COLO829 (cell line): ENCODE data around the gene SCLT1.

Experiments
- DNase-seq: peaks from one replicate; pipeline ENCODE4 v3.0.0; 2012; ENCODE audit warnings: low spot score

SCLT1 gene

DNA sequence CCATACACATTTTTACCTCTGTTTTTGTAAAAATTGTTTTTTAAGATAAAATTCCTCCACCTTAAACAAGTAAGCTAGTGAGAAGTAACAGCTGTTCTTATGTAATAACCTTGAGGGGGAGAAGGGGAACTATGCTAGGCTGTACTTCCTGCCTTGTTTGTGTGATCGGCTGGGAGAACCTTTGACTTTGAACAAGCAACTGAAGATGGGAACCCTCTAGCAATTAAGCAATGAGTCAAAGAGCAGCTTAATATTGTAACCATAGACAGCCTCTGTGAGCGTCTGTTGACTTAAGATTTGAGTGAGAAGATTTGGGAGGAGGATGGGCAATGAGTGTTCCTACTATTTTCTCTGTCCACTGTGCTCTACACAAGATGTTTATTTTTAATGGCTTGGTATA is 135.1 kb downstream of the SCLT1 start:
- no peak for DNase-seq

DNA sequence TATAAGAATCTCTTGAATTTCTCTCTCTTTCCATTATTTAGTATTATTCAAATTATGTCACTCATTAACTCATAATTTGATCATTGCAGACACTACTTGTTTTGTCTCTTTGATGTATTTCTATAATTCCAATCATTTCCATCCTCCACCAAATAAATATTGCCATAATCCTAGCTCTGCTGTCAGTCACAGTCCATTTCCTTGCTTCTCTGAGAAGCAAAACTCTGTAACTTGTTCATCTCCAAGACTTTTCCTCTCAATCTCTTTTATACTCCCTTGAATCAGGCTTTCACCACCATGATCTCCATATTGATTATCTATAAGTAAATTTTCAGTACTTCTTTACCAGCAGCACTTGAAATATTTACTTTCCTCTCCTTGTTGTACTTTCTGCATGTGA is 135.9 kb downstream of the SCLT1 start:
- DNase-seq, result no peak

DNA sequence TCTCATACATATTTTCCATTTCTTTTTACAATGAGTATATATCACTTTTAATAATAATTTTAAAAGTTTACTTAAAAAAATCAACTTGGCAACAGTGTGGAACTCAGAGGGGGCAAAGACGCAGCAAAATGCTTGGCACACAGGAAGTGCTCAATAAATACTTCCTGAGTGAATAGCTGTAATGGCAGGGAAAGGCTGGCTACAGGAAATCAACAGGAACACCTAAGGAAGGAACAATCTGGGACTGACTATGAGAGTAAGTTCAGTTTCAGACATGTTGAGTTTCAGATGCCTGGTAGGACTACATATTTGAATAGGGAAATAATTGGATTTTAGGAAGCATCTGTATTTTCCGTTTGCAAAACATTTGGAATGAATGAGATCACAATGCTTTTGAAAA is 137.6 kb downstream of the SCLT1 start:
- no peak for DNase-seq

- no peak for DNase-seq
Measured at GRCh38 chr4:128954941-128955340, 138.4 kb downstream of the SCLT1 start.

DNA sequence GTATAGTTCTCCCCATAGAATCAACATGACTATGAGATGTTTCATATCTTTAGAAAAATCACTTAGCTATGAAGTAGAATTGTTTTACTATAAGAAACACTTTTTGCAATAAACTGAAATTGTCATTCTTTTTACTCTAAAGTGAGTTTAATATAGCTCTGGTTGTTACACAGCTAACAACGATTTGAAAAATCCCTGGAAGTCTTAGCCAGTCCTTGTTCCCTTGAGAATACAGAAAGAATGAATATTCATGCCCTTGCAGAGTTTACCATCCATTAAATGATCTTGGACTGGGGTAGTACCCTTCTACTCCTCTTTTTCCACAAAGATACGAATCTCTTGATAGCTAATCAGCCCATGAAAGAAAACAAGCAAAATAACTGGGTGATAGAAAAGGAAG is 142.0 kb downstream of the SCLT1 start:
- DNase-seq, result no peak

GRCh38 chr4:128950796-128951195 is 142.5 kb downstream of the SCLT1 start:
- no peak for DNase-seq

DNA sequence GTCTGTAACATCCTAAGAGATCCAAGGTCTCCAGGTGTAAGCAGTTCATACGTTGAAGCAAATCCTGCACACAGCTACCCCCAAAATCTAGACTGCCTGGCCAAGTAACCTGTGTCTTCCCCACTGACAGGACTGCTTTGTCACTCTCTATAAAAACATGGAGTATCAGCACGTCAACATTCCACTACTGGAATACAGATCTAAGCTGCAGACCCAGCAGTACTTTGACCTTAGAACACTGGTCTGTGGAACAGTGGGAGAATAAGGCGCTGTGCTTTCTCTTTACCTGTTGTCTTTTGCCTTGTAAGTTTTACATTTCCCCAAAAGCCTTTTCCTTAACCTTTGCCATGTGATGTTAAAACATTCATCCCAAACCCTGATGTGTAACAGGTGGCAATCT is 146.4 kb downstream of the SCLT1 start:
- no peak for DNase-seq

DNA sequence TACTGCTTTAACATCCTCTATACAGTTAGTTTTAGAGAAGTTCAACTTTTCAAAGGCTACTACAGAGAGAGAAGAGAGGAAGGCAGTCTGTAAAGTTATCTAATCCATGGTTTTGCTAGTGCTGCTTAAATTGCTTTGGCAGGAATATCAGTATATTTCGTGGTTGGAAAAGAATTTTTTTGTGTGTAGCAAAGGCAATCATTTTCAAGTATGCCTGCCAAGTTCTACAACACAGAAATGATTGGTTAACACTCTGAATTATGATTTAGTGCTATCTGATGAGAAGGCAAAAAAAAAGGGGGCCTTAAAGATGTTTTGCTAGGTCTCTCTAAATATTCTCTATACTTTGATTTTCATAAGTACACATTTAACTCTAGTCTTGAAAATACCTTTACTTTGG is 150.7 kb downstream of the SCLT1 start:
- DNase-seq, result no peak

DNA sequence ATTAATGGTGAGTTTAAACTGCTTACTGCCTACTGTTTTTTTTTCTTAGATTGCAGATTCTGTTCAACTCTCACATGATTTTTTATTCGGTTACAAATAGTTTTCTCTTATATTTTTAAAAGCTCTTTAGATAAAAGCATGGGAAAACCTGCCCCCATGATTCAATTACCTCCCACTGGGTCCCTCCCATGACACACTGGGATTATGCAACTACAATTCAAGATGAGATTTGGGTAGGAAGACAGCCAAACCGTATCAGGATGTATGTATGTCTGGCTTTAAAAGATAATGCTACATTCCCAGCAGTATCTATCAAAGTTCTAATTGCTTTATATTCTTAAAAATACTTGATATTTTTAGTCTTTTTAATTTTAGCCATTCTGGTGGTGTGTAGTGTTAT is 152.4 kb downstream of the SCLT1 start:
- no peak for DNase-seq

DNA sequence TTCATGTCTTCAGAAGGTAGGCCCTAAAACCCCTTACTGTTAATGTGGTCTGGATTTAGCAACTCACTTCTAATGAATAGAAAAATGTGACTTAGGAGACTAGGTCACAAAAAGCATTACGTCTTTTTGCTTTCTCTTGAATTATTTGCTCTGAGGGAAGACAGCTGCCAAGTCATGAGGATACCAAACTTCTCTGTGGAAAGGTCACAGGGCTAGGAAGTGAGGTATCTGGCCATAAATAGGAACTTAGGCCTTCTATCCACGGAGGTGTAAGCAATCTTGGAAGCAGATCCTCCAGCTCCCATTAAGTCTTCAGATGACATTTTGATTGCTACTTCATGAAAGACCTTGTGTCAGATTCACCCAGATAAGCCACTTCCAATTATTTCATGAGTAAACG is 163.3 kb downstream of the SCLT1 start:
- no peak for DNase-seq

DNA sequence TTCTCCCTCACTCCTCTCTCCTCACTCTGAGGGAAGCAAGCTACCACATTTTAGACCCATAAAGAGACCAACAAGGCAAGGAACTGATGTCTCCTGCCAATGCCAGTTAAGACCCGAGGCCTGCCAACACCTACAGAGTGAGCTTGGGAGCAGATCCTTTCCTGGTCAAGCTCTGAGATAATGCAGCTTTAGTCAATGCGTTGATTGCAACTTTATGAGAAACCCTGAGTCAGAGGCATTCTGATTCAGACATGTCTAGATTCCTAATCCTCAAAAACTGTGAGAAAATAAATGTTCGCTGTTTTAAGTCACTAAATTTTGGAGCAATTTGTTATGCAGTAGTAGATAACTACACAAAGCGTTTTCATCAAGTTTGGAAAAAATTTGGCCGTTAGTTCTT is 168.4 kb downstream of the SCLT1 start:
- DNase-seq, result no peak

GRCh38 chr4:128921954-128922353 is 171.4 kb downstream of the SCLT1 start:
- no peak for DNase-seq

- DNase-seq, result no peak
Measured at GRCh38 chr4:128917781-128918180, 175.6 kb downstream of the SCLT1 start.

- no peak for DNase-seq
Measured at GRCh38 chr4:128916832-128917231, 176.5 kb downstream of the SCLT1 start.

DNA sequence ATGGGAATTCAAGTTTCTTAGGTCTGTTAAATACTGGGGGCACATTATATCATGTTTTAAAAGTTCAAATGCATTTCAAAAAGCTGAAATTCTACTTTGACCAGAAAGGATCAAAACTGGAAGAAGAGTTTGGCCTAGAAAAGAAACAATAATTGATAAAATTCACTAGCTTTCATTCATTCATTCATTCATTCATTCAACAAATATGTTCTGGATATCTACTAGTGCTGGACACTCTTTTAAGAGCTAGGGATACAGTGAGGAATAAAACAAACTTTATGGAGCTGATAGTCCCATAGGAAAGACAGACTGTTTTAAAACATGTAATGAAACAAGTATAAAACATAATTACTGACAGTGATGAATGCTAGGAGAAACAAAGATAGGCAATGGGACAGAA is 177.8 kb downstream of the SCLT1 start:
- no peak for DNase-seq

DNA sequence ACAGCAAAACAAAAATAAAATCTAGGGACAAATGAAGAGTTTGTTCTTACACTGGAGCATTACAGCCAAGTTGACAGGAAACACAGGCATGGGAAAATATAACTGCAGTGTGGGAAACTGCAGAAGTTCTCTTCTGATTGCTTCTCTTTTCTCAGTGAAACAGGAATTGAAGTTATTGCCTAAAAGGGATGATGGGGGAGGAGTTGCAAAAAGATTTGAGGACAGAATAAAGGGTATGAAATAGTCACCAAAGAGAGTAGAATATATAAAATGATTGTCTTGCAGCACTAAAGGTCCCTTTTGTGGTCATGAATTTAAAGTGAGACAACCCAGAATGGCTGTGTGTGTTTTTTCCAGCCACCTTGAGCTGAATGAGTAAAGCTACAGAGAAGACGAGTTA is 180.1 kb downstream of the SCLT1 start:
- no peak for DNase-seq

DNA sequence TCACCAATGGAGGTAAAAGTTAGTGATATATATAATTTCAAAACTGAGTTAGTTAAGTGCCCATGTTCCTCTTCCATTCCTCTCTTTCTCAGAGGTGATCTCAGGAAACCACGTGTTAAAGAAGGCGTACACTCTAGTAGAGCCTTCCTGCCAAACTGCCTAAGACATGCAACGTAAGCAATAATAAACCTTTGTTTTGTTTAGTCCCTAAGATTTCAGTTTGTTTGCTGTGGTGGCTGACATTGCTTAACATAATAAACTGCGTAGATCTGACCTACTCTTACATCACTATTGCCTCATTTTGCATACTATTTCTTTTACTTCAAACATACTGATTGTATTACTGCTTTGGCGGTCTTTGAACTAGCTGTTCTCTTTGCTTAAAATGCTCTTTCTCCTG is 184.6 kb downstream of the SCLT1 start:
- no peak for DNase-seq

DNA sequence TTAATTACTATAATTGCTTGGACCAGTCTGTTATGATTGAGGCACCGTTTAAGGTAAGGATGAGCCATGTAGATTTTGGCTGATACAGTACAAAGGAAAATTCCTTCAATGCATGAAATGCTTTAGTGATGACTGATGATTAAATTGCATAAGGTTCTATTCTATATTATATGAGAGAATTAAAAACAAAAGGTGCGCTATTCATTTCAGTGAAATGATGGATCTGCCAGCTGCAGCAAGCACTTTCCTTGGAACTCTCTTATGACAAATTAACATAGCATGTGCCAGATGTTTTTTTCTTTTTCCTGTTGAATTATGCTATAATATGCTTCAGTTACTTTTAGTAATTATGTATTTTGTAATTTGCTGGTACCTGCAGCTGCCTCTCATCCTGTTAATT is 185.4 kb downstream of the SCLT1 start:
- no peak for DNase-seq

DNA sequence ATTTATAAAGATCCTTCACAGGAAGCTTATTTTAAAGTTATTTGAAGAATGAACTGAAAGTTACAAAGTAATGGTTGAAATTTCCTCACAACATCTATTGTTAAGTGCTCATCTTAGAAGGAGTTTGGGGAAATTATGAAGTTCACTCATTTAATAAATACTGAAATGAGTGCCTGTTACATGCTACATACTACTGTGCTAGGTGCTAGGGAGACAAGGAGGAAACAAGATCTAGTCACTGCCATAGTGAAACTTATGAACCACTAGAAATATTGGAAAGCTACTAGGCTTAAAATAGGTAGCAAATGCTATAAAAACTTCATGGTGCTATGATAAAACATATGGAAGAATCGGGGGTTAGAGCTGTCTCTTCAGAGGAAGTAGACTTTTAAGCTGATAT is 186.8 kb downstream of the SCLT1 start:
- DNase-seq, result no peak

- no peak for DNase-seq
Measured at GRCh38 chr4:128904821-128905220, 188.5 kb downstream of the SCLT1 start.

DNA sequence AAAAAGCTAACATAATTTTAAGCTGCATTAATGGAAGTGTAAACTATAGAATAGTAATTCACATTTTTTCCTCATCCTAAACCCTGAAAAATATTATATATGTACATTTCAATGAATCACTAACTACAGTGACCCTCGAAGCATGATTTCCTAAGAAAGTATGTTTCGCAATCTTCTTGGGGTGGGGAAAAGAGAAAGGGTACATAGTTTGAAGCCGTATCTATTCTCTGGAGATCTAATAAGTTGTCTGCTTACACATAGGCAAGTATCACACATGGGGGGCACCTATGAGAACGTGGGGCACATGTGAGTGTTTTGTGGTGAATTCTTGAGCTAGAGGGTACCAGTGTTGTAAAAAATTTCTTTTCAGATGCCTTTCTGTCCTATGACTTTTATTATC is 212.7 kb downstream of the SCLT1 start:
- no peak for DNase-seq

DNA sequence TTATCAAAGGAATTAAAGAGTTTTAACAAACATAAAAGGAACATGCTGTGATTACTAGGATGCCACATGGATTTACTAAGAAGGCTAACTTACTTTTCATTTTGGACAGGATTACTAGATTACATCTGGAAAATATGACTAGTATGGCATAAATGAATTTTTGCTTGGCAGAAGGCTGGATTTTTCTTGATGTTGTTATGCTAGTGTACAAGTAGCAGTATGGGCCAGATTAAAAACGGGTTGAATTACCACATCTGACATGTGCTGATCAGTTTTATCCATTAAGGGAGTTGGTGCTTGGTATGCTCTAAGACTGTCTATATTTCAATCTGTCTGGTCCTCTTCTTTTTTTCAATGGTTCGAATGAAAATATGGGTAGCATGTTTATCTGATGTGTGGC is 213.4 kb downstream of the SCLT1 start:
- DNase-seq, result no peak

DNA sequence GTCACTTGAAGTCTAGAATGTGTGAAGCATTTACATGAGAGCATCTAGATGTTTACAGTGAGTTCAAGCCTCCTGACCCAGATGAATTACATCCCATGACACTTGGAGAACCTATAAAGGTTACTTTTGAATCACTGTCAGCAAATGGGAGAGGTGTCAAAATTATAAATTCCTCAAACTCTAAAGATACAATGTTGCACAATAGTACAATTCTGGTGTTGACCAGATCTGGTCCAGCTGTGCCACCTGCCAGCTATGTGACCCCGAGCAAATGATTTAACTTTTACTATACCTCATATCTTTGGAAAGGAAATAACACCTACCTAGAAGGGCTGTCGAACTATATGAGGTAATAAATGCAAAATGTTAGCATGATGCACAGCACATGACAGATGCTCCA is 214.1 kb downstream of the SCLT1 start:
- DNase-seq, result no peak

GRCh38 chr4:128877934-128878333 is 215.4 kb downstream of the SCLT1 start:
- no peak for DNase-seq

GRCh38 chr4:128876200-128876599 is 217.1 kb downstream of the SCLT1 start:
- DNase-seq, result no peak
